Keratinocyte (primary cell): Measurements from ENCODE around the gene EFCAB13. TPM values are rescaled to one million over a fixed set of nuclear protein-coding genes. Genes with fewer than 3 reads are reported as not detected.

Source experiments
- DNase-seq: peaks from one replicate; pipeline ENCODE4 v3.0.0-alpha.2; 2011; ENCODE audit warnings: low read depth, missing footprints, low spot score
- FAIRE-seq: peaks from 2 replicates; lab custom pipeline; 2011; peaks lifted over from hg19 to GRCh38; lab: Jason Lieb, UNC
- H2AFZ ChIP-seq: 2 replicates; pipeline ENCODE4 v1.6.0; 2012; ENCODE audit warnings: low read length, control low read depth, inconsistent platforms; ENCODE audit not compliant: control insufficient read depth
- H3K27ac ChIP-seq: 2 replicates; pipeline ENCODE4 v1.5.1; 2011; ENCODE audit warnings: low read length; ENCODE audit not compliant: control insufficient read depth, insufficient read depth
- H3K27me3 ChIP-seq: 3 replicates; pipeline ENCODE4 v1.6.0; 2011; ENCODE audit warnings: low read length; ENCODE audit not compliant: control insufficient read depth, insufficient read depth; ENCODE audit errors: extremely low read depth
- H3K36me3 ChIP-seq, 2 experiments: 2 replicates in 1 of 2; 3 replicates in 1 of 2; pipeline ENCODE4 v1.5.1; 2011; ENCODE audit warnings: low read length in 2 of 2, mild to moderate bottlenecking in 1 of 2; ENCODE audit not compliant: control insufficient read depth in 2 of 2, insufficient read depth in 2 of 2; ENCODE audit errors: extremely low read depth in 1 of 2
- H3K4me1 ChIP-seq: 3 replicates; pipeline ENCODE4 v1.5.1; 2011; ENCODE audit warnings: low read length; ENCODE audit not compliant: control insufficient read depth, insufficient read depth; ENCODE audit errors: extremely low read depth
- H3K4me2 ChIP-seq: 3 replicates; pipeline ENCODE4 v1.6.0; 2011; ENCODE audit warnings: low read depth, low read length; ENCODE audit not compliant: control insufficient read depth, insufficient read depth; ENCODE audit errors: extremely low read depth
- H3K4me3 ChIP-seq, 3 experiments: fragments of 200-600 bp in 1 of 3; sonication (generic) in 1 of 3; 2 replicates in 2 of 3; 3 replicates in 1 of 3; pipeline ENCODE4 v1.5.1; 2011 to 2016; ENCODE audit warnings: low read length in 3 of 3, mild to moderate bottlenecking in 3 of 3, control low read depth in 2 of 3, inconsistent platforms in 1 of 3, low read depth in 1 of 3, mixed read lengths in 1 of 3, mixed run types in 1 of 3, moderate library complexity in 1 of 3; ENCODE audit not compliant: control insufficient read depth in 2 of 3, insufficient read depth in 2 of 3; ENCODE audit errors: extremely low read depth in 1 of 3
- H3K79me2 ChIP-seq: 2 replicates; pipeline ENCODE4 v1.6.0; 2012; ENCODE audit warnings: low read length; ENCODE audit not compliant: control insufficient read depth, insufficient read depth
- H3K9ac ChIP-seq: 3 replicates; pipeline ENCODE4 v1.6.0; 2011; ENCODE audit warnings: low read length; ENCODE audit not compliant: control insufficient read depth, insufficient read depth; ENCODE audit errors: extremely low read depth
- H3K9me1 ChIP-seq: 3 replicates; pipeline ENCODE4 v1.6.0; 2011; ENCODE audit warnings: low read length; ENCODE audit not compliant: control insufficient read depth, insufficient read depth; ENCODE audit errors: extremely low read depth
- H3K9me3 ChIP-seq: 2 replicates; pipeline ENCODE4 v1.5.1; 2012; ENCODE audit warnings: low read depth, low read length; ENCODE audit not compliant: control insufficient read depth
- H4K20me1 ChIP-seq: 3 replicates; pipeline ENCODE4 v1.6.0; 2011; ENCODE audit warnings: low read length; ENCODE audit not compliant: control insufficient read depth, insufficient read depth; ENCODE audit errors: extremely low read depth
- CTCF ChIP-seq, 3 experiments: IDR thresholded peaks in 1 of 3; conservative IDR thresholded peaks in 1 of 3; optimal IDR thresholded peaks in 1 of 3; 2 replicates in 2 of 3; 3 replicates in 1 of 3; pipeline versions ENCODE3 to v1.5.1; 2011; ENCODE audit warnings: low read length in 3 of 3, mild to moderate bottlenecking in 3 of 3, moderate library complexity in 2 of 3, control low read depth in 1 of 3, inconsistent platforms in 1 of 3; ENCODE audit not compliant: insufficient read depth in 2 of 3; ENCODE audit errors: extremely low read depth in 1 of 3
- EZH2 ChIP-seq: IDR thresholded peaks from one replicate; pipeline ENCODE4 v1.6.1; 2012; ENCODE audit warnings: inconsistent platforms, mild to moderate bottlenecking, low read length, moderate library complexity
- dilution Hi-C: fragments of 300-500 bp; cut with MboI; formaldehyde crosslinking; loops from one replicate; pipeline ENCODE4 v1.7.0; 2020; ENCODE audit warnings: low sequenced_read_pairs; ENCODE audit not compliant: extremely low pct_ligation_motif_present
- polyA plus RNA-seq, 5 experiments: library from polyadenylated mRNA; depleted of rRNA in 3 of 5; stranded (reverse) in 3 of 5; stranded (forward) in 1 of 5; unstranded in 1 of 5; fragments of >200 nt; gene quantifications; 1 replicate in 1 of 5; 2 replicates in 3 of 5; 3 replicates in 1 of 5; pipeline versions ENCODE4 v1.2.1 to v1.2.3, GENCODE V29; 2011 to 2012; ENCODE audit warnings: missing spikeins in 2 of 5, low read depth in 1 of 5, low replicate concordance in 1 of 5

EFCAB13 gene
- polyA plus RNA-seq, 1 donor (not counting 4 experiments of a cell fraction or from before 2014, with no cell fraction given), result 0.63 TPM

- H3K9ac ChIP-seq, result no peak overlapping the region
- no peak overlapping the region for H2AFZ ChIP-seq
- H3K79me2 ChIP-seq, result no peaks in the 10 kb centered on the region
- dilution Hi-C loops, result no loop called here
- no peak overlapping the region for H3K4me2 ChIP-seq
- no peaks in the 10 kb centered on the region for H3K9me3 ChIP-seq
- H3K27ac ChIP-seq, result no peak overlapping the region
- no peaks in the 10 kb centered on the region for H3K27me3 ChIP-seq
- H3K4me1 ChIP-seq, result peaks cover 12% of the 10 kb centered on the region
- FAIRE-seq, result no peak
- no peaks in the 10 kb centered on the region for H3K9me1 ChIP-seq
- no peak for DNase-seq
- H3K4me3 ChIP-seq, result no peak overlapping the region
- no peaks in the 10 kb centered on the region for H4K20me1 ChIP-seq
- H3K36me3 ChIP-seq, result no peaks in the 10 kb centered on the region
- TF ChIP-seq EZH2 (no peak), CTCF (optimal IDR thresholded peaks at IDR 0.05 in 1 of 3, IDR thresholded peaks at IDR 0.05 in 1 of 3, conservative IDR thresholded peaks at IDR 0.05 in 1 of 3; ENCODE audit: extremely low read depth in 1 of 3, insufficient read depth in 2 of 3, low read length in 3 of 3) (no peak)
These were observed 6.6 kb upstream of the EFCAB13 start for GRCh38 chr17:47317119-47317518.

GRCh38 chr17:47318197-47318918 is 5.4 kb upstream of the EFCAB13 start:
- FAIRE-seq, result no peak
- Histone ChIP-seq H3K27ac (no peak overlapping the region), H4K20me1 (no peaks in the 10 kb centered on the region), H3K27me3 (no peaks in the 10 kb centered on the region), H3K4me3 (no peak overlapping the region), H3K9ac (no peak overlapping the region), H3K9me3 (no peaks in the 10 kb centered on the region), H3K9me1 (no peaks in the 10 kb centered on the region), H2AFZ (no peak overlapping the region), H3K4me1 (peaks cover 12% of the 10 kb centered on the region), H3K4me2 (no peak overlapping the region), H3K79me2 (no peaks in the 10 kb centered on the region), H3K36me3 (no peaks in the 10 kb centered on the region)
- dilution Hi-C loops, result no loop called here
- TF ChIP-seq EZH2 (no peak), CTCF (optimal IDR thresholded peaks at IDR 0.05 in 1 of 3, IDR thresholded peaks at IDR 0.05 in 1 of 3, conservative IDR thresholded peaks at IDR 0.05 in 1 of 3; ENCODE audit: extremely low read depth in 1 of 3, insufficient read depth in 2 of 3, low read length in 3 of 3) (peak in 1 of 3 experiments; percentile 10)
- no peak for DNase-seq
